ENCODE measurements around the gene OCLN.
"Not testable (repeated sequence)": the region's sequence is repeated elsewhere in the genome, so short reads cannot be mapped to it uniquely, and the experiment has no call there.

The OCLN gene, protein sequence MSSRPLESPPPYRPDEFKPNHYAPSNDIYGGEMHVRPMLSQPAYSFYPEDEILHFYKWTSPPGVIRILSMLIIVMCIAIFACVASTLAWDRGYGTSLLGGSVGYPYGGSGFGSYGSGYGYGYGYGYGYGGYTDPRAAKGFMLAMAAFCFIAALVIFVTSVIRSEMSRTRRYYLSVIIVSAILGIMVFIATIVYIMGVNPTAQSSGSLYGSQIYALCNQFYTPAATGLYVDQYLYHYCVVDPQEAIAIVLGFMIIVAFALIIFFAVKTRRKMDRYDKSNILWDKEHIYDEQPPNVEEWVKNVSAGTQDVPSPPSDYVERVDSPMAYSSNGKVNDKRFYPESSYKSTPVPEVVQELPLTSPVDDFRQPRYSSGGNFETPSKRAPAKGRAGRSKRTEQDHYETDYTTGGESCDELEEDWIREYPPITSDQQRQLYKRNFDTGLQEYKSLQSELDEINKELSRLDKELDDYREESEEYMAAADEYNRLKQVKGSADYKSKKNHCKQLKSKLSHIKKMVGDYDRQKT

DNA sequence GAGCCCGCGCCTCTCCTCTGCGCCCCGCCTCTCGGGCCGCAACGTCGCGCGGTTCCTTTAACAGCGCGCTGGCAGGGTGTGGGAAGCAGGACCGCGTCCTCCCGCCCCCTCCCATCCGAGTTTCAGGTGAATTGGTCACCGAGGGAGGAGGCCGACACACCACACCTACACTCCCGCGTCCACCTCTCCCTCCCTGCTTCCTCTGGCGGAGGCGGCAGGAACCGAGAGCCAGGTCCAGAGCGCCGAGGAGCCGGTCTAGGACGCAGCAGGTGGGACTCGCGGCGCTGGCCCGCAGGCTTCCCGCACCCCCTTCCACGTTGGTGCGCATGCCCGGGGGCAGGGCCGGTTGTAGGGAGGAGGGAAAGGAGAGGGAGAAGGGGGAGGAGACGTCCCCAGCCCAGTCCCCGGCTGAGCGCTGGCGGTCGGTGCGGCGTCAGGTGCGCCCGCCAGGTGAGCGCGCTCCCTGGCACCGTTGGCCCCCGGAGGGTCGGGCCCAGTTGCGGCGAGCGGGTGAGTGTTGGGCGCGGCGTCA, at the start of gene OCLN:
Gene OCLN (plus strand): TSS at position 400 of the 532 bp plus-strand sequence. CDS start 11,455 bp downstream, outside the sequence.
- peak; percentile 87 for DNase-seq

- no peak for DNase-seq
Observed at GRCh38 chr5:69444127-69444754, 48.3 kb upstream of the OCLN start.

DNA sequence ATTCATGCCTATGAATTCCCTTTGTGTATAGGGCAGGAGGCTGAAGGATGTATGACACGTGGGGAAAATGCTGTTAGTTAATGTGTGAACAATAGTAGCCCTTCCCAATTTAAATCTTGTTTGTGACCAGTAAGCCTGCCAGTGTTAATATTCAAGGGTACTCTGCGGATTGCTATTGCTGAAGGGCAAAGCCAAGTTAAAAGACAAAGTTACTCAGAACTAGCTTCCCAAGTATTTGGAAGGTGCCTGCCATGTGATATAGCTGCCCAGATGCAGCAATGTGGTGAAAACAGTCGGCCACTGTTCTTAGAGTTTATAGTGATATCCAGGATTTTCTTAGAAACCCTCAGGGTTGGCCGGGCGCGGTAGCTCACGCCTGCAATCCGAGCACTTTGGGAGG, 43.1 kb upstream of the OCLN start:
- DNase-seq: no peak

DNA sequence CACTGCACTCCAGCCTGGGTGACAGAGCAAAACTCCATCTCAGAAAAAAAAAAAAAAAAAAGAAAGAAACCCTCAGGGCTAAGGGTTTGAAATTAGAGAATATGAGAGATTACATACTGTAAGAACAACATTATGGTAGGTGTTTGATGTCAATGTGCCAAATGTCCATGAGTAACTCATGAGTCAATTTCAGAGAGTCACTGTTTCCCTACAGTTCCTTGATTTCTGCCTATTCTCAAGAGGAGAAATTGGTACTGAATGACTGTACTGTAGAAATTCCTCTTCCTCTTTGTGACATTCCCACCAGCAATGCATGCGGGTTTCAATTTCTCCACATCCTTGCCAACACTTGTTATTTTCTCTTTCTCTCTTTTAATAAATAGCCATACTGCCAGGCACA, 42.5 kb upstream of the OCLN start:
- no peak for DNase-seq

DNA sequence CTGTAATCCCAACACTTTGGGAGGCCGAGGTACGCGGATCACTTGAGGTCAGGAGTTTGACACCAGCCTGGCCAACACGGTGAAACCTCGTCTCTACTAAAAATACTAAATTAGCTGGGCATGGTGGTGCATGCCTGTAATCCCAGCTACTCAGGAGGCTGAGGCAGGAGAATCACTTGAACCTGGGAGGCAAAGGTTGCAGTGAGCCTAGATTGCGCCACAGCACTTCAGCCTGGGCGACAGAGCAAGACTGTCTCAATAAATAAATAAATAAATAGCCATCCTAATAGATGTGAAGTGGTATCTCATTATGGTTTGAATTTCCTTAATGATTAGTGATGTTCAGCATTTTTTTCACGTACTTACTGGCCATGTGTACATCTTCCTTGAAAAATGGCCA, 42.1 kb upstream of the OCLN start:
- DNase-seq: not testable (repeated sequence)

GRCh38 chr5:69451941-69452647, 40.5 kb upstream of the OCLN start:
- no peak for DNase-seq

DNA sequence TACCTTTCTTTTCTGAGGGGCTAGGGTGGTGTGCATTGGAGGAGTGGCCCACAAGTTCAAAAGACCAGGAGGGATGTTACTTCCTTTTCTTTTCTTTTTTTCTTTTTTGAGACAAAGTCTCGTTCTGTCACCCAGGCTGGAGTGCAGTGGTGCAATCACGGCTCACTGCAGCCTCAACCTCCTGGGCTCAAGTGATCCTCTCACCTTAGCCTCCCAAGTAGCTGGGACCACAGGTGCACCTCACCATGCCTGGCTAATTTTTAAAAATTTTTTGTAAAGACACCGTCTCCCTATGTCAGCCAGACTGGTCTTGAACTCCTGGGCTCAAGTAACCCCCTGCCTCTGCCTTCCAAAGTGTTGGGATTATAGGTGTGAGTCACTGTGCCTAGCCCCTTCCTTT, 39.1 kb upstream of the OCLN start:
- not testable (repeated sequence) for DNase-seq

DNA sequence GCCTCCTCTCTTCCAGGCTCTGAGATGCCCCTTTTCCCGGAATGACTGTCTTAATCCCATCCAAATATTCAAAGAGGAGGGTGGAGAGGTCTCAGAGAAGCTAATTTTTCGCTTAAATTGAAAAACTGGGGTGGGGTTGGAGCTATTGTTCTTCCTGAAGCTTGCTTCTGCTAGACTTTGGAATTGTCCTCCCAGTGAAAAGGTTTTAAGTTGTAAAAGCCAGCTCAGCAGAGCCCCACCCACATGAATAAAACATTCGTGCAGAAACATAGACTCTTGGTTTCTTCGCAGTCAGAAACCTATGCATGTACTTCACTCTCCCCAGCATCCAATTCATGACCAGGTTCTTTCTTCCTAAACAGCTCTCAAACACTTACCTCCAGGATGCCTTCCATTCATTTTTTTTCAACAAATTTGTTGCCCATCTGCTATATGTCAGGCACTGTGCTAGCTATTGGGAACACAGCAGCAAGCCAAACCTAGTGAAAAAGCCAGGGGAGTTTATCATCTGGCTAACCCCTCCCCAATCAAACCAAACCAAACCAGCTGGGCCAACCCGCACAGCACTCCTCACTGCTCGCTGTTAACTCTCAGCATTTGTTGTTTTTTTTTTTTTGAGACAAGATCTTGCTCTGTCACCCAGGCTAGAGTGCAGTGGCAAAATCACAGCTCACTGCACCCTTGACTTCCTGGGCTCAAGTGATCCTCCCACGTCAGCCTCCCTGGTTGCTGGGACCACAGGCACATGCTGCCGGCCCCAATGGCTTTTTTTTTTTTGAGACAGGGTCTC, 37.9 kb upstream of the OCLN start:
- no peak for DNase-seq

- DNase-seq: not testable (repeated sequence)
Observed at GRCh38 chr5:69455428-69455988, 37.1 kb upstream of the OCLN start.

DNA sequence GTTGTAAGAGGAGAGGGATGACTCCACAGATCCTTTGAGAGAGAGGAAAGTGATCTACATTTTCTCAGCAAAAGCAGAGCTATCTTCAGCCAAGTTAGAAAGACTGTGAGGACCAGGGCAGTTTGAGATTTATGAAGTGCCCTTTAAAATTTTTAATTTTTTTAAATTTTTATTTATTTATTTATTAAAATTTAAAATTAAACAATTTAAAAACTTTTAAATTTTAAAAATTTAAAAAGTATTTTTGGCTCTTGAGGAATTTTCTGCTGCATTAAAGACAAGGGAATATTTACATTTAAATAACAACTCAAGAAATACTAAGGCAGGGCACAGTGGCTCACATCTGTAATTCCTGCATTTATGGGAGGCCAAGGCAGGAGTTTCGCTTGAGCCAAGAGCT, 30.4 kb upstream of the OCLN start:
- DNase-seq: no peak

DNA sequence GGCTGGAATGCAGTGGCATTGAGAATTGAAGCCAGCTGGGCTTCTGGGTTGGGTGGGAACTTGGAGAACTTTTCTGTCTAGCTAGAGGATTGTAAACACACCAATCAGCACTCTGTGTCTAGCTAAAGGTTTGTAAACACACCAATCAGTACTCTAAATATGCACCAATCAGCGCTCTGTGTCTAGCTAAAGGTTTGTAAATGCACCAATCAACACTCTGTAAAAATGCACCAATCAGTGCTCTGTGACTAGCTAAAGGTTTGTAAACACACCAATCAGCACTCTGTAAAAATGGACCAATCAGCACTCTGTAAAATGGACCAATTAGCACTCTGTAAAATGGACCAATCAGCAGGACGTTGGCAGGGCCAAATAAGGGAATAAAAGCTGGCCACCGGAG, 26.2 kb upstream of the OCLN start:
- not testable (repeated sequence) for DNase-seq

DNA sequence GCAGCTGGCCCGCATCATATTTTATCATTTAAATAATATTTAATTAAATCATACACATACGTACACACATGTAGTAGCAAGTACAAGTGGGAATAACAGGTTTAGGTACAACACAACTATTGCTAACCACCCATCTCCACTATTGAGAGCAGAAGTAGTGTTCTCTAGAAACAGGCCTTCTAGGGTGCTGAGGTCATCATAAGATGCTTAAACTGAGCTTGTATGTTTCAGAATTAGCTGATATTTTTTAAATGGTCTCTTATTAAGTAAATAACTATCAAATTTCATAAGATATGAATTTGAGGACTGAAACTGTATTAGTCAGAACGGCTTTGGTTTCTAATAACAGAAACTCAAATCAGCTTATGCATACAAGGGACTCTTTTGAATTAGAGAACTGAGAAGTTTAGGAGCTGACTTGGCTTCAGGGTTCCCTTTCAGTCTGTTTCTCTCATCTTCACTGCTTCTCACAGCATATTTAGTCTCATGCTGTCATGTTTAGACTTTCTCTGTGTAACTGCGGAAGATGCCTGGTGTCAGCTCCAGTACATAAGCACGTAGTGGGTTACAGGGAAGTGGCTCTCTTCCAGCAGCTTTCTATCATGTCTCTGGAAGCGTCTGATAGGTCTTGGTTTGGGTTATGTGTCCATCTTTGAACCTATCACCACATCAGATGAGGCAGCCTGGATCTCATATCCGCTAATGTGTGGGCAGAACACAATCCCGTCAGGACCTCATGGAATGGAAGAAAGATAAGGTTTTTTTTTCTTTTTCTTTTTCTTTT, 25.0 kb upstream of the OCLN start:
- no peak for DNase-seq

DNA sequence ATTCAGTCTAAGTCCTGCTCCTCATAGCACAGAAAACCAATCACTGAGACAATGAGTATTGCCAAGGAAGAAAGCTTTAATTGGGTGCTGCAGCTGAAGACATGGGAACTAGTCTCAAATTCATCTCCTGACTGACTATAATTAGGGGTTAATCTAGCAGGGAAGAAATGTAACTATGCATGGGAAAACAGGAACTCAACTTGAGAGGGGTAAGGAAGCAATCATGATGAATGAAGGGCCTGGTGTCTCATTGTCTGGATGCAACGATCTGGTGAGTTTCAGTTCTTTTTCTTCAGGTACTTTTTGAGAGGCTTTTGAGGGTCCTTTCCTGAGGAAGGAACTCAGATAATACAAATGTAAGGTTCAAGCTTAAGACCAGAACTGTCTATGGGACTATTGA, 24.0 kb upstream of the OCLN start:
- DNase-seq: no peak

- DNase-seq: not testable (repeated sequence)
Observed at GRCh38 chr5:69471516-69471915, 21.1 kb upstream of the OCLN start.

- DNase-seq: not testable (repeated sequence)
Observed at GRCh38 chr5:69472535-69473143, 20.0 kb upstream of the OCLN start.

DNA sequence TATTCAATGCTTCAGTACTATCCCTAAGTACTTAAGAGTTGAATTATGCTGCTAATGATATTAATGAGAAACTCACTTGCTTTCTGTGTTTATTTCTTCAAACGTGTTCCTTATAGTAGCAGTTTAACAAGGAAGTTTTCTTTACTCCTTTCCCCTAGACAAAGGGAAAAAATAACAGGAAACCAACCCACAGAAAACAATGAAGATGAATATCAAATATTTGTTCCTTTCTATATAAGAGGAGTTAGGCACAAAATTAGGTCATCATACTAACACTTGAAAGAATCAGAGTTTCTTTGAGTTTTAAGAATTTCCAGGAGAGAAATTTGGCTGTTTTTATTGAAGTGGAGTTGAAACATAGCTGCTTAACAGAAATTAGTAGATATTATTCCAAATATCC, 15.4 kb upstream of the OCLN start:
- DNase-seq: no peak

GRCh38 chr5:69478296-69478695, 14.3 kb upstream of the OCLN start:
- not testable (repeated sequence) for DNase-seq

DNA sequence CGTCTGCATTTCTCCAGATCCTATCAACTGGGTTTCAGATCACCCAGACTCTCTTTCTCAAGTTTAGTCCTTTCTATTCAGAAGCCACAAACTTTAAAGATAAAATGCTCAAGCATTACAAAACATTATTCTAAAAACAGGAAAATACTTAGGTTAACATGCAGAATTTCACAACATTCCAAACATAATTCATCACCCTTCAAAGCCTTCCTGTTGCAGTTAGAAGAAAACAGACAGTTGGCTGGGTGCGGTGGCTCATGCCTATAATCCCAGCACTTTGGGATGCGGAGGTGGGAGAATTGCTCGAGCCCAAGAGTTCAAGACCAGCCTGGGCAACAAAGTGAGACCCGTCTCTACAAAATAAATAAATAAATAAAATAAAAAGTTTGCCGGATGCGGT, 7.7 kb upstream of the OCLN start:
- no peak for DNase-seq

DNA sequence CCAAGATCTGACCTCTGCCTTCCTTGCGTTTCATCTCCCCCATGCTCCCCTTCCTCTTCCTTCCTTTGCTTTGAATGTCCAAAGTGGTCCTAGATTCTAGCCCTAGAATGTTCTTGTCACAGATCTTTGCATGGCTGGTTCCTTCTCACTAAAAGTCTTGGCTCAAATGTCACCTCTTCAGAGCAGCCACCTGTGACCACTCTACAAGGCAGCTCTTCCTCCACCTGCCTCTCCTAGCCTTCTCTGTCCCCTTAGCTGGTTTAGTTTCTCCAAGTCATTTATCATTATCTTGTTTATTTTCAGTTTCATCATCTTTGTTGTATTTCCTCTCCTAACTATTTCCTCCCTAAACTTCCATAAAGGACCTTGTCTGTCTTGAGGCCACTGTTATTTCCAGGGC, 7.1 kb upstream of the OCLN start:
- no peak for DNase-seq

DNA sequence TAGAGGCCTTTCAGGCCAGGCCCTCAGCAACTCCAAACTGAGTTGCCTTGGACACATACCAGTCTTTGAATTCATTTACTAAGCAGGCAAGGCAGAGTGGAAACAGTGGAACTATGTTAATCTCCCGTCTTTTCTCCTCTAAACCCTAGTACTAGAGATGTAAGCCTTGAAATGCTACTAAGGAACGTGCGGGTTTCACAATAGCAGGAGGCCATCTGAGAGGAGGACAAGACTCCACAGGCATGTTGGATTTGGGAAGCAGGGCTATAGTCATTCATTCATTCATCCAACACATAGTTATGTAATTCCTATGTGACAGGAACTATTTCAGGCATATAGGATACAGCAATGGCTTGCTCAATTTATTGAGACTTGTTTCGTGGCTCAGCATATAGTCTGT, 3.3 kb upstream of the OCLN start:
- DNase-seq: no peak

GRCh38 chr5:69491027-69491426, 1.6 kb upstream of the OCLN start:
- DNase-seq: no peak

Data from COR-L47 (cell line).